ENCODE results near the gene PRC1. TPM values are rescaled to one million over a fixed set of nuclear protein-coding genes. Genes with fewer than 3 reads are reported as not detected.

Gene PRC1
- total RNA-seq, 1 donor from 2014 or later: 3.3 TPM

- DNase-seq (no peak), ATAC-seq (peak; percentile 2)
- intact Hi-C loops (cut with micrococcal nuclease): no loop called here
These were observed 76.1 kb downstream of the PRC1 start for GRCh38 chr15:90918034-90918788.

- no peak for ATAC-seq
- no peak for DNase-seq
- intact Hi-C loops (cut with micrococcal nuclease): no loop called here
These were observed 76.8 kb downstream of the PRC1 start for GRCh38 chr15:90917569-90917968.

GRCh38 chr15:90916461-90916860 lies 77.9 kb downstream of the PRC1 start:
- DNase-seq (no peak), ATAC-seq (no peak)
- intact Hi-C loops (cut with micrococcal nuclease): no loop called here

Other genes with a start within 250 kb of the PRC1 start
- gene FURIN, start 125.9 kb downstream of the PRC1 start, total RNA-seq: 49.9 TPM
- 15.4 TPM for gene FES, start 110.0 kb downstream of the PRC1 start, total RNA-seq
- 146 TPM for gene MAN2A2, start 91.2 kb downstream of the PRC1 start, total RNA-seq
- 15.0 TPM for gene HDDC3, start 62.0 kb downstream of the PRC1 start, total RNA-seq
- 24.4 TPM for gene UNC45A, start 59.2 kb downstream of the PRC1 start, total RNA-seq
- 11.5 TPM for gene RCCD1, start 39.7 kb downstream of the PRC1 start, total RNA-seq
- 6.1 TPM for gene VPS33B, start 28.1 kb upstream of the PRC1 start, total RNA-seq
- gene SV2B, start 105.7 kb upstream of the PRC1 start, total RNA-seq: 2.5 TPM

All from left ventricle myocardium superior (tissue), 1 donor.